ENCODE measurements around the gene ZBTB8A.

- TF ChIP-seq POLR2A (IDR thresholded peaks at IDR 0.05) (no peak), POLR2AphosphoS5 (IDR thresholded peaks at IDR 0.05; ENCODE audit: insufficient read depth in 1 of 2, low read depth in 1 of 2) (no peak)
Observed at GRCh38 chr1:32546611-32547010, 7.4 kb downstream of the ZBTB8A start.

All from vagina (tissue), 2 donors.